GM12864 (cell line): Measurements from ENCODE around the gene MS4A6E.

ENCODE experiments used
- DNase-seq: peaks from one replicate; pipeline ENCODE4 v3.0.0-alpha.2; 2011; ENCODE audit warnings: low read depth
- H3K4me3 ChIP-seq: 2 replicates; pipeline ENCODE4 v1.5.1; 2011; ENCODE audit warnings: mild to moderate bottlenecking, low read depth, low read length, control low read depth
- TF ChIP-seq, protein P1 (sequence below): IDR thresholded peaks from 2 replicates; pipeline ENCODE4 v1.5.1; 2011; ENCODE audit warnings: low read depth, mild to moderate bottlenecking, moderate library complexity, low read length, control low read depth, inconsistent platforms; ENCODE audit errors: missing control alignments

The MS4A6E gene

DNA sequence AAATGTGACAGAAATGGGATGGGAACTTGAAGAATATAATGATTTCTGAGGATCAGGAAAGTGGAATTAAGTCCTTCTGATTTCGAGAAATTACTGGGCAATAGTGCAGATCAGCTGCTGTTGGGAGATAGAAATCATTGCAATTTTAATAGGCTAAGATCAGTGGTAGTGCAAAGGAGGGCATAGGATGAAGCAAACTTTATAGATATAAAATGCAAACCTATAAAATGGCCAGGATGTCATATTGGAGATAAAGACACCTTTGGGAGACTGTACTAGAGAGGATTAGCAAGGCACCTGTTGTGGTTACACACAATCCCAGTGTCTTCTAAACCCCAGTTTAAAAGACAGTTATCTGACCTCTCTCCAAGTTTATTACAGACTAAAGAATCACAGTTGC is 44.8 kb downstream of the MS4A6E start:
- DNase-seq = no peak
- TF ChIP-seq, protein P1, sequence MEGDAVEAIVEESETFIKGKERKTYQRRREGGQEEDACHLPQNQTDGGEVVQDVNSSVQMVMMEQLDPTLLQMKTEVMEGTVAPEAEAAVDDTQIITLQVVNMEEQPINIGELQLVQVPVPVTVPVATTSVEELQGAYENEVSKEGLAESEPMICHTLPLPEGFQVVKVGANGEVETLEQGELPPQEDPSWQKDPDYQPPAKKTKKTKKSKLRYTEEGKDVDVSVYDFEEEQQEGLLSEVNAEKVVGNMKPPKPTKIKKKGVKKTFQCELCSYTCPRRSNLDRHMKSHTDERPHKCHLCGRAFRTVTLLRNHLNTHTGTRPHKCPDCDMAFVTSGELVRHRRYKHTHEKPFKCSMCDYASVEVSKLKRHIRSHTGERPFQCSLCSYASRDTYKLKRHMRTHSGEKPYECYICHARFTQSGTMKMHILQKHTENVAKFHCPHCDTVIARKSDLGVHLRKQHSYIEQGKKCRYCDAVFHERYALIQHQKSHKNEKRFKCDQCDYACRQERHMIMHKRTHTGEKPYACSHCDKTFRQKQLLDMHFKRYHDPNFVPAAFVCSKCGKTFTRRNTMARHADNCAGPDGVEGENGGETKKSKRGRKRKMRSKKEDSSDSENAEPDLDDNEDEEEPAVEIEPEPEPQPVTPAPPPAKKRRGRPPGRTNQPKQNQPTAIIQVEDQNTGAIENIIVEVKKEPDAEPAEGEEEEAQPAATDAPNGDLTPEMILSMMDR = no peak

DNA sequence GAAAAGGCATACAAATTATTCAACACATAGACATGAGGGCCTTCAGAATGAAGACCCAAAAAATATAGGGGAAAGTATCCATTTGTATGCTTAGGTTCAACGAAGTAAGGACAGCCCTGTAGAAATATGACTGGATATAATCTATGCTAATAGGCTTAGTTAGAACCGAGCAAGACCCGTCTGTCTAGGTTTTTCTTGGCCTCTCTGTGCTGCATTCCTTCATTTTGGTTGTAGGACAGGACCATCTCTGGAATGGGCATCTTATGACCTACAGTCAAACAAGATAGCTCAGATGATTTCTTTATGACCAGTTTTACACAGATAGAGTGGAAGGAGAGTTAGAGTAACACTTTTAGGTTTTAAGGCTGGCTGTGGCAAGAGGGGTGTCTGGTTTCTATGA is 45.7 kb downstream of the MS4A6E start:
- TF ChIP-seq, protein P1 = no peak
- no peak for DNase-seq
- no peak overlapping the region for H3K4me3 ChIP-seq

More for the DNA sequence above, 44.8 kb downstream of the MS4A6E start:
- no peak overlapping the region for H3K4me3 ChIP-seq

DNA sequence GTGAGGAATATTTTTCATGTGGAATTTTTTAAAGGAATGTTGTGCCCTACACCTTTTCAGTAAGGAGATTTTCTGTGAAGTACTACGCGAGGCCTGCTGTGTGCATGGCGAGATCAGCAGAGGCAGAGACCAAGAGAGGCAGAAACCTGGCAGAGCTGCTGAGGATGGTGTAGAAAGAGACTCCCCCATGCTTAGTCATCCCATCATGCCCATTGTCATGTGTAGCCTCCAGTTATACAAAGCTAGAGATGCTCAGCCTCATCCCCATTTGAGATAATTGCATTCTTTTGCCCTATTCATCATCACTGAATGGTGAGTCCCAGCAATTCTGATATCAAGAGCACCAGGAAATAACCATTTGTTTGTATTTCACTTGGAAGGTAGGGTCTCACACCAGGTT is 48.3 kb downstream of the MS4A6E start:
- no peak overlapping the region for H3K4me3 ChIP-seq
- TF ChIP-seq, protein P1 = no peak
- DNase-seq = no peak

DNA sequence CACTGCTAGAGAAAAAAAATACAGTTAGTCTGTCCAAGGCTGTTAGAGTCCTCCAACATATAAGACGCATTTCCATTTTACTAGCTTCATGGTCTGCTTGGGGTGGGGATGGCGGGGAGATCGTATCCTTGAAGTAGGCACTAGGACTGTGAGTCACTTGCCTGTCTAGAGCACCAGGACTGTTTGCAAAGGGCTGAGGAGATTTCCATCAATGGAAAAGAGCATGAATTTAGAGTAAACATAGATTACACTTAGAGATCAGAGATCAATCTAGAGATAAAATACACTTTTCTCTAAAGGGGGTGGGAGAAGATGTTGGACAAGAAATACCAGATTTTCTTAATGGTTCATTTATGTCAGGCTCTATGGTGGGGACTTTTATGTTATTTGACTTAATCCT is 49.5 kb downstream of the MS4A6E start:
- TF ChIP-seq, protein P1 = no peak

DNA sequence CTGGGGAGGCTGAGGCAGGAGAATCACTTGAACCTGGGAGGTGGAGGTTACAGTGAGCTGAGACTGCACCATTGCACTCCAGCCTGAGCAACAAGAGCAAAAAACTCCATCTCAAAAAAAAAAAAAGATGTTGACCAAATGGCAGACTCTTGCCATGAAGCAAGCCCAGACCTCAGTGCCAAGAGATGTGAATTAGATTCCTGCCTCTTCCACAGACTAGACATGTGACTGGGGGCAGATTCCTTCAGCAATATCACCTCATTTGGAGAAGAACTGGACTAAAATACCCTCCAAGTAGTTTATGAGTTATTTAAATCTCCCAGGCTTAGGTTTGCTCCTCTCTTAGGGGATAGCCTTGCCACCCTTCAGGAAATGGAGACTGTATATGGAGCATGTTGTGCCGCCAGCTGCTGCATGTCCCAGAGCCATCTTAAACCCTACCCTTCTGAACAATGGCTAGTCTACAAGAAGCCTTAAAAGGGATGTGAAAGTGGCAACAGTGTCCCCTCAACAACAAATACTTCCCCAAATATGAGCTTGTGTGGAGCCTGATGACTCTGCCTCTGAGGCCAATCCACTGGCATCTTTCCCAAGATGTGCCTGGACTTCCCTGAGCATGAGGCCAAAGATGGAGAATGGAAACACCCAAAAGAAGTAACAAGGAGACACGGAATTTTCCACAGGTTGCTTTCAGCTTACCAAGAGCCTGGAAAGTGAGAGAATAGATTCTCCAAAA is 50.5 kb downstream of the MS4A6E start:
- no peak overlapping the region; the same call in 1 of the 2 replicates for H3K4me3 ChIP-seq
- peak; percentile 68 for DNase-seq
- TF ChIP-seq, protein P1 = no peak

More for the DNA sequence above, 49.5 kb downstream of the MS4A6E start:
- H3K4me3 ChIP-seq = no peak overlapping the region
- DNase-seq = no peak

DNA sequence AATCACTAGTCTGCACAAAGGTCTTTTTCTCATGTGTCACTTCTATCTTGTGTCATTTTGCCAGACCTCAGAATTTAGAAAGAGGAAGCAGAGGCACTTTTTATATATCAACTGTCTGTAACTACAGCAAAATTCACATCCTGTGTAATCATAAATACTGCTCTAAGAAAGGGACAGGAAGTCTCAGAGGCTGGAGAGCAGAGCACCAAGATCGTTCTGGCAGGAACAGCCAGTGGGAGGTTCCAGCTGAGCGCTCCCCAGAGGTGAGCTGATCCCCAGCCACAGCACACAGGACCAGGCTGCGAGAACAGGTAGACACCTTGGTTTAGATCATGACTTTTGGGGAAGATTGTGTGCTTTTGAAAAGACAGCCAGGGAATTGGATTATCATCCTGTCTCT is 51.3 kb downstream of the MS4A6E start, which contains the start of gene MS4A7:
TSS of gene MS4A7 (plus strand) at position 179 of the 400 bp plus-strand sequence. CDS start 4,610 bp downstream, outside the sequence.
- TF ChIP-seq, protein P1 = no peak
- peak; percentile 72 for DNase-seq
- H3K4me3 ChIP-seq = peak within 1 kb of the TSS; percentile 12
